ENCODE results near the gene KLC3. TPM values are rescaled to one million over a fixed set of nuclear protein-coding genes. Genes with fewer than 3 reads are reported as not detected.

Gene KLC3
- total RNA-seq, 4 donors from 2014 or later, result 159 to 217 (median 169) TPM

- intact Hi-C loops (cut with DNase I; ENCODE audit: low total_unique reads), result no loop called here
- no peak overlapping the region for H3K4me3 ChIP-seq (ENCODE audit: low read depth, poor library complexity, severe bottlenecking)
- no peak for TF ChIP-seq POLR2A (IDR thresholded peaks at IDR 0.05)
- TF ChIP-seq, protein P1, sequence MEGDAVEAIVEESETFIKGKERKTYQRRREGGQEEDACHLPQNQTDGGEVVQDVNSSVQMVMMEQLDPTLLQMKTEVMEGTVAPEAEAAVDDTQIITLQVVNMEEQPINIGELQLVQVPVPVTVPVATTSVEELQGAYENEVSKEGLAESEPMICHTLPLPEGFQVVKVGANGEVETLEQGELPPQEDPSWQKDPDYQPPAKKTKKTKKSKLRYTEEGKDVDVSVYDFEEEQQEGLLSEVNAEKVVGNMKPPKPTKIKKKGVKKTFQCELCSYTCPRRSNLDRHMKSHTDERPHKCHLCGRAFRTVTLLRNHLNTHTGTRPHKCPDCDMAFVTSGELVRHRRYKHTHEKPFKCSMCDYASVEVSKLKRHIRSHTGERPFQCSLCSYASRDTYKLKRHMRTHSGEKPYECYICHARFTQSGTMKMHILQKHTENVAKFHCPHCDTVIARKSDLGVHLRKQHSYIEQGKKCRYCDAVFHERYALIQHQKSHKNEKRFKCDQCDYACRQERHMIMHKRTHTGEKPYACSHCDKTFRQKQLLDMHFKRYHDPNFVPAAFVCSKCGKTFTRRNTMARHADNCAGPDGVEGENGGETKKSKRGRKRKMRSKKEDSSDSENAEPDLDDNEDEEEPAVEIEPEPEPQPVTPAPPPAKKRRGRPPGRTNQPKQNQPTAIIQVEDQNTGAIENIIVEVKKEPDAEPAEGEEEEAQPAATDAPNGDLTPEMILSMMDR (IDR thresholded peaks at IDR 0.05), result no peak
- WGBS, 2 donors, result 85 to 87% methylated on average over 11 of the region's 11 CpGs
- no peak for DNase-seq (ENCODE audit: low spot score in 2 of 2)
Measured at GRCh38 chr19:45368737-45369340, 28.3 kb downstream of the KLC3 start.

GRCh38 chr19:45370410-45371204 lies 30.1 kb downstream of the KLC3 start, which contains the start of gene ERCC2:
ERCC2 (minus strand) TSS chr19:45370573; CDS start chr19:45370540, 33 bp downstream.
- WGBS, 2 donors, result 4 to 5% methylated on average over 48 to 51 of the region's 55 CpGs
- peak within 1 kb of the TSS; percentile 64 for H3K4me3 ChIP-seq (ENCODE audit: low read depth, poor library complexity, severe bottlenecking)
- TF ChIP-seq, protein P1 (IDR thresholded peaks at IDR 0.05), result no peak
- no peak for TF ChIP-seq POLR2A (IDR thresholded peaks at IDR 0.05)
- peak; percentile 99 to 100 for DNase-seq (ENCODE audit: low spot score in 2 of 2)
- intact Hi-C loops (cut with DNase I; ENCODE audit: low total_unique reads), result no loop called here

DNA sequence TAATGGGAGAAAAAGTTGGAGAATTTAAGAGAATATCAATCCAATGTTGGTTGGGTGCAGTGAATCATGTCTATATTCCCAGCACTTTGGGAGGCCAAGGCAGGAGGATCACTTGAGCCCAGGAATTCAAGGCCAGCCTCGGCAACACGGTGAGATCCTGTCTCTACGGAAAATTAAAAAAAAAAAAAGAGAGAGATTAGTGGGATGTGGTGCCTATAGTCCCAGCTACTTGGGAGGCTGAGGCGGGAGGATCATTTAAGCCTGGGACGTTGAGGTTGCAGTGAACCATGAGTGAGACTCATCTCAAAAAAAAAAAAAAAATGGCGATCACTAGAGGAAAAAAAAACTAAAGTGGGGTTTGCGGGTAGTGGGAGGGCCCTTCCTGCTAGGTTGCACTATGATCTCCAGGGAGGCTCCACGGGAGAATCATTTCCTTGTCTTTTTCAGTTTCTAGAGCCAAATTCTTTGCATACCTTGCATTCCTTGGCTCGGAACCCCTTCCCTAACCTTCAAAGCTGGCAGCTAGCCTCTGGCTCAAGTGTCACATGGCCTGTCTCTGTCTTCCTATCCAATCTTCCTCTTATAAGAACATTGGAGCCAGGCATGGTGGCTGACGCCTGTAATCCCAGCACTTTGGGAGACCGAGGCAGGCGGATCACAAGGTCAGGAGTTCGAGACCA lies 35.6 kb downstream of the KLC3 start:
- 43 to 44% methylated on average over 13 of the region's 13 CpGs for WGBS, 2 donors
- no peak overlapping the region for H3K4me3 ChIP-seq (ENCODE audit: low read depth, poor library complexity, severe bottlenecking)
- intact Hi-C loops (cut with DNase I; ENCODE audit: low total_unique reads), result no loop called here
- no peak for DNase-seq (ENCODE audit: low spot score in 2 of 2)
- no peak for TF ChIP-seq POLR2A (IDR thresholded peaks at IDR 0.05)
- TF ChIP-seq, protein P1 (IDR thresholded peaks at IDR 0.05), result no peak

DNA sequence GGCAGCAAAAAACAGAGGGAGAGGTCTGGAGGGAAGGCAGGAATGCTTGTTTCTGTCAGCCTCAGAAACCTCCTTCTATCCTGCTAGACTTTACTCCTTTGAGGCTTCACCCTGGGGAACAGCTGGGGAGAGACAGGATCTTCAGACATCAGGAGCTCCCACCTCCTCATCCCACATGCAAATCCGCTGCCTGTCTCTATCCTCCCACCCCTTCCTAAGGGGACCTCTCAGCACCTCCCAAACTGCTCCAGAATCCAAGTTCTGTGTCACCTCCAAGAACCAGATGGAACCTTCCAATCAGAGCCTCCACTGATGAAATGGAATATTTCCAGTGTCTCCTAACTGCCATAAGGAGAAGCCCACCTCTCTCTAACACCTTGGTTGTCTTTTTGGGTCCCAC lies 39.6 kb downstream of the KLC3 start:
- no peak for DNase-seq (ENCODE audit: low spot score in 2 of 2)
- intact Hi-C loops (cut with DNase I; ENCODE audit: low total_unique reads), result no loop called here
- TF ChIP-seq, protein P1 (IDR thresholded peaks at IDR 0.05), result no peak
- TF ChIP-seq POLR2A (IDR thresholded peaks at IDR 0.05), result no peak
- no peak overlapping the region for H3K4me3 ChIP-seq (ENCODE audit: low read depth, poor library complexity, severe bottlenecking)
- WGBS, 2 donors, result 94% methylated on average over 1 of the region's 1 CpG

GRCh38 chr19:45382426-45382825 lies 41.9 kb downstream of the KLC3 start:
- 85 to 90% methylated on average over 29 of the region's 29 CpGs for WGBS, 2 donors
- TF ChIP-seq, protein P1 (IDR thresholded peaks at IDR 0.05), result no peak
- TF ChIP-seq POLR2A (IDR thresholded peaks at IDR 0.05), result no peak
- no peak overlapping the region for H3K4me3 ChIP-seq (ENCODE audit: low read depth, poor library complexity, severe bottlenecking)
- intact Hi-C loops (cut with DNase I; ENCODE audit: low total_unique reads), result no loop called here
- DNase-seq (ENCODE audit: low spot score in 2 of 2), result no peak
